NCI-H2196 treated with DMSO at 0.1 percent for 48 hours (cell line): ENCODE results near the gene MPZL3.
"Not testable (repeated sequence)": the region's sequence is repeated elsewhere in the genome, so short reads cannot be mapped to it uniquely, and the experiment has no call there.

Source experiments
- DNase-seq: peaks from one replicate; lab custom pipeline; 2025; ENCODE audit not compliant: unreplicated experiment; lab: John Stamatoyannopoulos, UW

MPZL3 gene

DNA sequence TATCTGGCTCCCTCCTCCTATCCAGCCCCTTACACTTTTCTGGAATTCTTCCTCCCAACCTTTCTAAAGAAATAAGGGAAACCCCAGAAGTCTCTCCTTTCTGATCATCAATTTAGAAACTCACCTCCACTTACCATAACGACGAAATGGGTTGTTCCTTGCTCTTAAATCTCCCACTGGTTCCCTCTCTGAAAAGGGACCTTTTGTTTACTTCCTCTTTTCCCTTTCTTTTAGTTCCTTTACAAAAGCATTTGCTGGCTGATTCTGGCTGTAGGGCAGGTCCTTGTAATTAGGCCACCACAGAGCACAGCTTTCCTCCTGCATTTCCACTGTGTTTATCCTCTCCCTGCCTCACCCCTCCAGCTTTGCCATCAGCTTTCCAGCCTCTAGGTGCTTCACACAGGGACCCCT is 39.4 kb downstream of the MPZL3 start:
- DNase-seq, result no peak

DNA sequence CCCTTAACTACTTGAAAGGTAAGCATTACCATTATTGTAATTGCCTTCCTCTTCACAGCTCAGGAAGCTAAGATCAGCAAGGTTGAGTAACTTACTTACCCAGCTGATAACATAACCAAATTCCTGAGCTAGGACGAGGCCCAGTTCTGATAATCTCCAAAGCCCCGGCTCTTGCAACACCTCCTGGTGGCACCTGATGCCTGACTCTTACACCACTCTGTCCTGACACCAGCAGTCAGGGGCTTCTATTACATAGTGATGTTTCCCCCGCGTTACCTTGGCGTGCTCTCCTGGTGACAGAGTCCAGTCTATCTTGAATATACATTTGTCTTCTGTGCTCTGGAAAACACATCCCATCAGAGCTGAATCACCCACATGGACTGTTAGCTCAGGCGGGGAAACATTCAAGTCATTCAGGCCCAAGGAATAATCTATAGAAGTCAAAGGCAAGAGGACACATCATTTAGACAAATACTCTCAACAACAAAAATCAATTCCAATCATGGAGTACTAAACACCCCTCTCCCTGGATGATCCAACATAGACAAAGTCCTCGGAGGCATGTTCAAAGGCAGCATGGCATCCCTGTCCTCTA is 39.9 kb downstream of the MPZL3 start:
- no peak for DNase-seq

DNA sequence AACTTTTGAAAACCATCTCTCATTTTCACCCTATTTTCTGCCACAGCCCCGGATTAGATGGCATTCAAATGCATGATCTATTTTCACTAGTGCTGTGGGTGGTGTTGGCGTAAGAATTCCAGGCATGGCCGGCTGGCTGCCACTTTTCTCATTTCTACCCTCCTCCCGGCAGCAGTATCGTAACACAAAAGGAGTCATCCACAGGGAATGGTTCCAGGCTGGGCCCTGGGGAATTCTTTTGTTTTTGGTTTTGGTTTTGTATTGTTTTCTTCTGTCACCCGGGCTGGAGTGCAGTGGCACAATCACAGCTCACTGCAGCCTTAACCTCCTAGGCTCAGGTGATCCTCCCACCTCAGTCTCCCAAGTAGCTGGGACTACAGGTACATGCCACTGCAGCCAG is 41.2 kb downstream of the MPZL3 start:
- DNase-seq, result no peak

DNA sequence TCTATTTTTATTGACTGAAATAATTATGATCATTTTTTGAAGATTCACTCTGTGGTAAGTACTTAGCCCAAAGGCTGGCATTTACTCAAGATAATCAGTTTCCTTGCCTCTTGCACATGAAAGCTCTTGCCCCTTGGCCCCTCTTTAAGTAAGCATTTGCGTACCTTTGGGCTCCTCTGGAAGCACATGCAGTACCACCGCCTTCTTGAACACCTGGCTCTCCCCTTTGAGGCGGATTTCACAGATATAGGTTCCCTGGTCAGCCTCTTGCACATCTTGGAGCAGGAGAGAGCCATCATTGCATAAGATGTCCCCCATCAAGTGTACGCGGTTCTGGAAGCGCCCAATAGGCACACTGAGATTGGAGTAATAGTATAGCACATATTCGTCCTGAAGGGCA is 41.8 kb downstream of the MPZL3 start:
- no peak for DNase-seq

DNA sequence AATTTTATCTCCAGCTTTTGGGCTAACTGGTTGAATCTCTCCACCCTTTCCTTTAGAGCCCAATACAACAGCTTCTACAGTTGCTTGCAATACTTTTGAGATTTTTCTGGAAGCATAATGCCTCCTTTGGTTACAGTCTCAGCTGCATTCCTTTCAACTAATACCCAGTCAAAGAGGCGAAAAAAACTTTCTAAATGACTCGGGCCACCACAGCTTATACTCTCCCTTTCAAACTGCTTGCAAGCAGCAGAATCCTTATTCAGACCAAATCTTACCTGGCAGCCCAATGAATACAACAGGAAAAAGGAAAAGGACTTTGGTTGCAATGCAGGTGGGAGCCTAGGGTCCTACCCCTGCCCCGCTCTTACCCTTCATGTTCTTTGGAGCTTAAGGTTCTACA is 43.1 kb downstream of the MPZL3 start:
- DNase-seq, result no peak

DNA sequence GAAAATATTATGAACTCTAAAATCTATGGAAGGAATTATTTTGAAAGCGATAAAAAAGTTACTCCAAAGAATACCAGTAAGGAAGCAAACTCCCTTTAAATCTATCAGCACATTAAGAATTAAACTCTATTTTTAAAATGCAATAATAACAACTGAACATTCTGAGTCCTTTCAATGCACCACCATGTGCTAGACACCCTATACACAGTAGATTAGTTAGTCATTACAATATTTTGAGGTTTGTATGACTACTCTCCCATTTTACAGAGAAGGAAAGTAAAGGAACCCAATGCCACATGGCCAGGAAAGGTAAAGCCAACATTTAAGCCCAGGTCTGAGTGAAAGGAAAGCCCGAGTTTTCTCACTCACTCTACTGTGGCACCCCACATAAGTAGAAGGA is 45.1 kb downstream of the MPZL3 start:
- DNase-seq, result no peak

DNA sequence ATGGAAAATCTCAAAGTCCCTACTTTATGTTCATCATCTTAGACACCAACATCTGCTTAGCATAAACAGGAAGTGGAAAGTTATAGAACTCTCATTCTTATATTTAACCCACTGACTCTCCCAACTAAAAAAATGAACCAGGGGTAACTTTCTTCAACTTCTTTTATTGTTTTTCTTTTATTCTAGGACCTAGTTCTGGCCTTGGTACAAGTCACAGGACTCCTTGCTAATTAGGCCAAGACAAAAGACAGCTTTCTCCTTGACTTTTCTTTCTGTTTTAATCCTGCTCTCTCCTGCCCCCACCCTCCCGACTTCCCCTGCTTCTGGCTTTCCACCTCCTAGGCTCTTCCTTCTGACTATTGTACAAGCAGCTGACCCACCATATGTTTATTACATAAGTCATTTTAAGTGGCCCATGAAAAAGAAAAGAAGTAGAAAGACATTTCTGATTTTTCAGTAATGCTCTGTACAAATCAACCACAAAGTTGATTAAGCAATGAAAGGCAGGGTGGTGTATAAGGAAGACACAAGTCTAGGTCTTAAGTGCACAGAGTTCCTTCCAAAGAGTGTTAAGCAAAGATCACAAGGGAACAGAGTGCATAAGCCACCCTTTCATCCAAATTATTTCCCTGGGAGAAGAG is 45.7 kb downstream of the MPZL3 start:
- no peak for DNase-seq

DNA sequence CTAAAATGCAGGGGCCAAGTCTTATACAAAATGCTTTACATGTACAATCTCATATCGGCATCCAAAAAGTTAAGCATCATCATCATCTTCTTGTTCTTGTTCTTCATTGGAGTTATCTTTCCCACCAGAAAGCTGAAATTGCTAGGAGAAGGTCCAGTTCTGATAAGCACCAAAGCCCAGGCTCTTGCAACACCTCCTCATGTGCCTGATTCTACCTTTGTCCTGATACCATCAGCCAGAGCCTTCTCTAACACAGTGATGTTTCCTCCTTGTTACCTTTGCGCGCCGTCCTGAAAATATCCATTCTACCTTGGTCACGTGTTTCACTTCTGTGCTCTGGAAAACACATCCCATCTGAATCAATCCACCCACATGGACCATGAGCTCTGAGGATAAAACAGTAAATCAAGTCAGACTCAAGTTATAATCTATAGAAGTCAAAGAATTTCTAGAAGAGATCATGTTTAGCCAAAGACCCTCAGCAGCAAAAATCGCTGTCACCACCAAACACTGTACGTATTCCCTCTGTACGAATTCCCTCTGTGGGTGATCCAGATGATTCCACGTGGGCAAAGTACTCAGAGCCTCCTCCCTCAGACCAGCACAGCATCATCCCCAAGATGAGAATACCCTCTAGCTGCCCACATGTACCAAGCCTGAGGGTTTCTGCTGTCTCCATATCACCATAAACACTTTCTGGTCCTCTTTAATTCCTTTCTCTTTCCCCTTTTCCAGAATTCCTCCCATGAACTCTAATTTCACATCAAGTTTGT is 46.4 kb downstream of the MPZL3 start:
- DNase-seq, result no peak

DNA sequence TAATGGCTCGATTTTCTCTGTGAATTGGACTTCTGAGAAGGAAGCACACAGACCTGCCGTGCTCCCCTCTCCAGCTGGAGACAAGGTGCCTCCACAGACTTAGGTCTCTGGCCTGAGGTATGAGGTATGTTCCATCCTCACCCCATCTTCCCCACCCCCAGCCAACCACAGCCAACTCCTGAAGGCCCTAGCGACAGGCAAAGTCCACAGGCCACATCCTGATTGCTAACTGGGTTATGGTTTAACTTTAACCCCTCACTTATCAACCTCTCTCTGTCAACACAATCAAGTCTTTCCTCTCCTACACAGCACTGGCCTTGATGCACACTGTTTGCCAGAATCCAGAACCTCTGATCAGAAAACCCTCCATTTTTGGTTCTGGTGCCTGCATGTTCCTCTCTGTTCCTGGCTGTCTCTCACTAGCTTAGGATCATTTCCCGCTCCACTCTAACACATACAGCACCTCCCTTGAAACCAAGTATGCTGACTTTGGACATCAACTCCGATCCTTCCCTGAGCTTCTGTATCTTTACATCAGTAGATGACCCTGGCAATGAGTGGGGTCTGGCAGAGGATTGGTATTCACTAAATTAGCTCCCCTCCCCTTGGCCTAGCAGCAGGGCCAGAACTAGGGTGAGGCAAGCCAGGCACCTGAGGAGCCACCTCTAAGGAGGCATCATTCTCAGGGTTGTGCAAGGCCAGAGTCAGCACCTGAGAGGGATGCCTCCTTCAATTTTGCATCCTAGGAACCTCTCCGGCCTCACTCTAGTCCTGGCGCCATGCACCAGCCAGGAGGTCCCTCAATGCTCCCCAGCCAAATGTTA is 49.4 kb downstream of the MPZL3 start:
- no peak for DNase-seq

DNA sequence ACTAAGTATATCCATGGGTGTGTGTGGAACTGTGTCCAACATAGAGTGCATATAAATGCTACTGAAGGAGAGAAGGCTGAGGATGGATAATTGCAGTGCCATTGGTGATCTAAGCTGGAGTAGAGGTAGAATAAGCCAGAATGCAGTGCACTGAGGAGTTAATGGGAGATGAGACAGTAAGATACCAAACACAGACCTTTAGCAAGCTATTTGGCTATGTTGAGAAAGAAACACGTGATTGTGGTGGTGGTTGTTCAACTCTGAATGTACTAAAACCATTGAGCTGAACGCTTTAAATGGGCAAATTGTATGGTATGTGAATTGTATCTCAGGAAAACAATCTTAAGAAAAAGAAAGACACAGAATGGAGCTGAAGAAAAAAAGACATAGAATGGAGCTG is 50.2 kb downstream of the MPZL3 start:
- no peak for DNase-seq

DNA sequence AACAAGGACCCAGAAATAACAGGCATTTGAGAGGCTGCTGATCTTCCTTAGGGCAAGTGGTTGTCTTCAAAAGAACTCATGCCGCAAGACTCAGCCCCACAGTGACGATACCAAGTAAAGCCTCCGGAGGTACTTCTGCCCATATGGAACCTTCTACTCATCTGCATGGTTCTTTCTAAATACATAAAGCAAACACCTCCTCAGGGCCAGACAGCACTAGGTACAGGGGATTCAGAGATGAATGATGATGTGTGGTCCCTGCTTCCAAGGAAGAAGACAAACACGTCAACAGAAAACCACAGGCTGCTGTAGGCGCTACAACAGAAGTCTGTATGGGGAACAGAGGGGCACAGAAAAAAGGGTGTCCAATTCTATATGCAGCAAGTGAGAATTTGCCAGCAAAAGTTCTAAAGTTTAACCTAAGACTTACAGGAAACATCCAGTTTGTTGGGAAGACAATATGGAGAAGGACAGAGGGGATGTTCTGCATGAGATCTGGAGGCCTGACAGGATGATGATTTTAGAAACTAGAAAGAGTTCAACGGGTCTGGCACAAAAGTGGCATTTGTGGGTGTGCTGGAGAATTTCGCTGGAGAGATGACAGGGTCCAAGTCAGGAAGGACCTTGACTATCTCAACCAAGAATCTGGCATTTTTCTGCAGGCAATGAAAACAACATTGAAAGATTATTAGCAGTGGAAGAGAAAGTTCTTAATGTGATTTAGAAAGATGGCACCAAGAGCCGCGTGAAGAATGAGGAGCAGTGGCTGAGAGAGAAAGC is 51.1 kb downstream of the MPZL3 start:
- DNase-seq, result no peak

DNA sequence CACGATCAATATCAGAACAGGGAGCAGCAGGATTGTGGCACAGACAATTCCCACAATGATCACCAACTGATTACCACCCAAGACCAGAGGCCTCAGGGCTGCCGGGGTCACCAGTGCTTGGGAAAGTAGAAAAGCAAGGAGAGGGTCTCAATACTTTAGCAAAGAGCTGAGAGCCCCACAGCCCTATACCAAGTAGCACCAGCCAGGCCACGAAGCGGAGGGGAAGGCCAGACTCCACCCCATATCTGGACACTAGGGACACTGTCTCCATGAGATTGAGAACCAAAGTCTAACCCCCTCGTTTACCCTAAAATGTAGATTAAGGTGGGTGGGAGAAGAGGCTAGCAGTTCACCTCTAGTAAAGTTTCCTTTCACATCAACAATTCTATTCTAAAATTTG is 51.7 kb downstream of the MPZL3 start:
- no peak for DNase-seq

DNA sequence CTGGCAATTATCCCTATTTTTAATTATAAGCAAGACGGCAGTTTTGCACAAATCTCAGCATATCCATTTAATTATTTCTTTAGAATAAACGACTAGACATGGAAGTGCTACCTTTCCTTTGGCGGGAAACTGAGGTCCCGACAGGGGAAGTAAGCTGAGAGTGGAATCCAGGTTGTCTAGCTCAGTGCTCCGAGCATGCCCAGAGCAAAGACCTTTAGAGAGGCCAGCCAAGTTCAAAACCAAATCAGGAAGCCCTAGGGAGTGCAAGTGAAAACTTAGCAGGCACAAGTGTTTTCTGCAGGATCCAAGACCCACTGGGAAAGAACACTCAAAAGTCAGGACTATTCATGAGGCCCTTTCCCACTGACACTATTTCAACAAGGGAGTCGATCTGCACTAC is 53.0 kb downstream of the MPZL3 start:
- no peak for DNase-seq

DNA sequence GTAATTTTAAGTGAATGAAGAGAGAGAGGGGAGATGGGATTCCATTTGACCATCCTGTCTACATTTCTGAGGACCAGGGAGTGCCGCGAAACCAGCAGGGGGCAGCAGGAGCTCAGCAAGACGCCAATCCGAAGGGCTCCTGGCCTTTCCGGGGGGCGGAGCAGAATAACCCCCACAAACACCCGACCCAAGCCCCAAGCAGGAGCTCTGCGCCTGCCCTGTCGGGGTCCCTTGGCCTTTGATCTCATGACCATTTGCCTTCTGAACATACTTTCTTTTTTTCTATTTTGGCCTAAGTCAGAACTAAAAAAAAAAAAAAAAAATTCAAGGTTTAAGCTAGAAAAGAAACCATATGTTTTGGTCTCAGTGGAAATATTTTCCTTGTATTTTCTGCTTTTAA is 53.8 kb downstream of the MPZL3 start:
- peak; percentile 48 for DNase-seq

DNA sequence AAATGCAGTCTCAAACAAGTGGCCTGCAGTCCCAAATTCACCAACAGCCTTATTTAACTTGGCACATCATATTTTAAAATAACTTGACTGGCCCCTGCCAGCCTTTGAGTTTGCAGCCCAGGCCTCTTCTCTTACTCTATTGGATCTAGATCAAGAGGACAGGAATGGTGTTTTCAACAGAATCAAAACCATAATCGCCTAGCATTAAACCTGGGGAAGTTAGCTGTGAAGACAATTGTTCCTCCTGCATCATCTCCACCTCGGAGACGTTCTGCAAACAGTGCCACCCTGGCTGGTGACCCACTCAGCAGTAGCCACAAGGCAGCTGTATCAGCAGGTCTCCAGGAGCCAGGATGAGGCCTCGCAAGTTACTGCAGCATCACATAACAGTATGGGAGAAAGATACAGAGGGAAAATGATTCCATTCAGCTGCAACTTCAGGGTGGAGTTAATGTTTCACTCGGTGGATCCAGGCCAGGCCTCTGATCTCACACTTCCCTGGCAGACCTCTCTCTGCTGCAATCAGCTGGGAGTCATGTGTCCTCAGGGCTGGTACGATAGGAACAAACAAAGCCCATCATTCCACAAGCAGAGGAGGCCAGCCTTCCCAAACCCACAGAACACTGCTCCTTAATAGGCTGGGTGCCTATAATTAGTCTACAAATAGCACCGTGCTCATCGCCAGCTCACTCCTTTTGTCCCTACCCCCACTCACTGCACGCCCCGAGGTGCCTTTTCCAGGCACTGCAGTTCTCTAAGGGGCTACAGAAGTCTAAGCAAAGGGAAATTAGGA is 57.1 kb downstream of the MPZL3 start:
- peak; percentile 91 for DNase-seq

DNA sequence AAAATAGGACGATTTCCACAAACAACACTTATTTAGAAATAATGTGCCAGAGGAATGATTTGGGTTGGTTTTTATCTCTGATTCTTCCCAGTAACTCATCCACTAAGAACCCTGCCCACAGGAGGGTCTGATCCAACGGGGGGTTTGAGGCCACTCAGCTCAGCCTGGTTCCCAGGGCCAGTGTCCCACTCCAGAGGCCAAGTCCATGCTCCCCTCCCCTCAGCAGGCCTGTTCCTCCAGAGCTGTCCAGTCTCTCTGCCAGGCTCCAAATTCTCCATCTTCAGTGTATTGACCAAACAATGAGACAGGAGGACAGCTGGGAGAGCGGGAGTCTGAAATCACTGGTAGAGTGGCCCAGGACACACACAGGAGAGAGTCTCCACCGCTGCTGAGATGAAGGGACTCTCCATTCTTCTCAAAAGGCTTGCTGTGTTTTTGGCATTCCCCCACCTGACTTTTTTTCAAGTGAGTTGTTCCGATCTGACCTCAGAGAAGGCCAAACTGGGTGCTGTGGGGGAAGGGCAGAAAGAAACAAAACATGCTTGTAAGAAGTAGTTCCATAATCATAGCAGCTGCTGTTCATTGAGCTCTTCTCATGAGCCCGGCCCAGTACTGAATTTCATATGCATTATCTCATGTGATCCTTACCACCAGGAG is 58.1 kb downstream of the MPZL3 start:
- no peak for DNase-seq

DNA sequence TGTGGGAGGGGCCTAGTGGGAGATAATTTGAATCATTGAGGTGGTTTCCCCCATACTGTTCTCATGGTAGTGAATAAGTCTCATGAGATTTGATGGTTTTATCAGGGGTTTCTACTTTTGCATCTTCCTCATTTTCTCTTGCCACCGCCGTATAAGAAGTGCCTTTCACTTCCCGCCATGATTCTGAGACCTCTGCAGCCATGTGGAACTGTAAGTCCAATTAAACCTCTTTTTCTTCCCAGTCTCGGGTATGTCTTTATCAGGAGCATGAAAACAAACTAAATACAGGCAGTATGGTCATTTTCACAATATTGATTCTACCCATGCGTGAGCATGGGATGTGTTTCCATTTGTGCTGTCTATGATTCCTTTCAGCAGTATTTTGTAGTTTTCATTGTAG is 59.3 kb downstream of the MPZL3 start:
- not testable (repeated sequence) for DNase-seq

DNA sequence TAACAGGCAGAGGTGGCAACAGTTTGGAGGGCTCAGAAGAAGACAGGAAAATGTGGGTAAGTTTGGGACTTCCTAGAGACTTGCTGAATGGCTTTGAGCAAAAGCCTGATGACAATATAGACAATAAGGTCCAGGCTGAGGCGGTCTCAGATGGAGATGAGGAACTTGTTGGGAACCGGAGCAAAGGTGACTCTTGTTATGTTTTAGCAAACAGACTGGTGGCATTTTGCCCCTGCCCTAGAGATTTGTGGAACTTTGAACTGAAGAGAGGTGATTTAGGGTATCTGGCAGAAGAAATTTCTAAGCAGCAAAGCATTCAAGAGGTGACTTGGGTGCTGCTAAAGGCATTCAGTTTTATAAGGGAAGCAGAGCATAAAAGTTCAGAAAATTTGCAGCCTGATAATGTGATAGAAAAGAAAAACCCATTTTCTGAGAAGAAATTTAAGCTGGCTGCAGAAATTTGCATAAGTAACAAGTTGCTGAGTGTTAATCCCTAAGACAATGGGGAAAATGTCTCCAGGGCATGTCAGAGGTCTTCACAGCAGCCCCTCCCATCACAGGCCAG is 61.1 kb downstream of the MPZL3 start:
- not testable (repeated sequence) for DNase-seq
